Astrocyte of the spinal cord (primary cell): ENCODE measurements around the gene TYW1.
"Not testable (repeated sequence)": the region's sequence is repeated elsewhere in the genome, so short reads cannot be mapped to it uniquely, and the experiment has no call there.

Source experiments
- DNase-seq: peaks from one replicate; pipeline ENCODE4 v3.0.0; 2011; ENCODE audit warnings: low read depth, low spot score
- H3K4me3 ChIP-seq: 2 replicates; pipeline ENCODE4 v1.5.1; 2011; ENCODE audit warnings: low read depth, mild to moderate bottlenecking, low read length, moderate library complexity
- CTCF ChIP-seq: IDR thresholded peaks from 2 replicates; pipeline ENCODE4 v1.5.1; 2012; ENCODE audit warnings: low read depth, mild to moderate bottlenecking, low read length, inconsistent platforms
- in situ Hi-C: cut with HindIII; loops from 2 replicates; pipeline ENCODE4 v1.10.0; 2017; ENCODE audit warnings: low sequenced_read_pairs

The TYW1 gene

GRCh38 chr7:67143091-67143786 lies 146.6 kb downstream of the TYW1 start:
- H3K4me3 ChIP-seq, DNase-seq, in situ Hi-C loops: not testable (repeated sequence)

GRCh38 chr7:67145581-67146193 lies 149.1 kb downstream of the TYW1 start:
- H3K4me3 ChIP-seq, in situ Hi-C loops, DNase-seq: not testable (repeated sequence)

GRCh38 chr7:67149131-67149530 lies 152.5 kb downstream of the TYW1 start:
- in situ Hi-C loops, DNase-seq, H3K4me3 ChIP-seq: not testable (repeated sequence)

- H3K4me3 ChIP-seq, DNase-seq, in situ Hi-C loops: not testable (repeated sequence)
These were observed 157.7 kb downstream of the TYW1 start for GRCh38 chr7:67154374-67154773.

- in situ Hi-C loops, H3K4me3 ChIP-seq, DNase-seq: not testable (repeated sequence)
These were observed 159.4 kb downstream of the TYW1 start for GRCh38 chr7:67156064-67156463.

GRCh38 chr7:67163285-67163684 lies 166.7 kb downstream of the TYW1 start:
- in situ Hi-C loops, H3K4me3 ChIP-seq, DNase-seq: not testable (repeated sequence)

GRCh38 chr7:67171151-67171550 lies 174.5 kb downstream of the TYW1 start:
- in situ Hi-C loops, DNase-seq, H3K4me3 ChIP-seq: not testable (repeated sequence)

- H3K4me3 ChIP-seq, in situ Hi-C loops, DNase-seq: not testable (repeated sequence)
- peak; percentile 23 for TF ChIP-seq CTCF
These were observed 180.1 kb downstream of the TYW1 start for GRCh38 chr7:67176730-67177129.

GRCh38 chr7:67178915-67179688 lies 182.5 kb downstream of the TYW1 start:
- DNase-seq, in situ Hi-C loops: not testable (repeated sequence)

GRCh38 chr7:67182956-67183750 lies 186.5 kb downstream of the TYW1 start:
- in situ Hi-C loops, H3K4me3 ChIP-seq, DNase-seq: not testable (repeated sequence)

More at GRCh38 chr7:67178915-67179688, 182.5 kb downstream of the TYW1 start:
- not testable (repeated sequence) for H3K4me3 ChIP-seq

GRCh38 chr7:67184912-67185659 lies 188.5 kb downstream of the TYW1 start:
- DNase-seq, in situ Hi-C loops, H3K4me3 ChIP-seq: not testable (repeated sequence)

GRCh38 chr7:67185660-67186129 lies 189.1 kb downstream of the TYW1 start:
- DNase-seq, H3K4me3 ChIP-seq, in situ Hi-C loops: not testable (repeated sequence)

GRCh38 chr7:67189160-67189559 lies 192.5 kb downstream of the TYW1 start:
- H3K4me3 ChIP-seq, in situ Hi-C loops, DNase-seq: not testable (repeated sequence)

GRCh38 chr7:67189801-67190465 lies 193.3 kb downstream of the TYW1 start:
- in situ Hi-C loops, DNase-seq, H3K4me3 ChIP-seq: not testable (repeated sequence)
